Activated B cell treated with CpG ODN at 0.5 μM for 24 hours (primary cell): ENCODE data around the gene MCOLN2. TPM values are rescaled to one million over a fixed set of nuclear protein-coding genes. Genes with fewer than 3 reads are reported as not detected.

Source experiments
- ATAC-seq: fragments of 200-7000 bp; cut with Tn5 transposase; one replicate; pipeline ENCODE4 v1.10.0; 2021; ENCODE audit warnings: low read depth, mild to moderate bottlenecking, moderate library complexity
- CTCF ChIA-PET: fragments of 350-600 bp; sonication (Branson Sonifier 250); formaldehyde crosslinking; loops from one replicate; lab custom pipeline; 2021; ENCODE audit warnings: antibody characterized with exemption; lab: Charles Lee
- POLR2A ChIA-PET: fragments of 350-600 bp; sonication (Branson Sonifier 250); formaldehyde crosslinking; loops from one replicate; lab custom pipeline; 2021; ENCODE audit warnings: antibody characterized with exemption; lab: Charles Lee
- DNase-seq: peaks from one replicate; pipeline ENCODE4 v3.0.0; 2022
- H3K27ac Mint-ChIP-seq: one replicate; pipeline ENCODE4 v1.8.0; 2020; ENCODE audit warnings: mixed read lengths
- H3K27me3 Mint-ChIP-seq: one replicate; pipeline ENCODE4 v1.8.0; 2021; ENCODE audit warnings: mixed read lengths
- H3K36me3 Mint-ChIP-seq: one replicate; pipeline ENCODE4 v1.8.0; 2021; ENCODE audit warnings: low read depth, mixed read lengths
- H3K4me1 Mint-ChIP-seq: one replicate; pipeline ENCODE4 v1.8.0; 2021; ENCODE audit warnings: mixed read lengths
- H3K4me3 Mint-ChIP-seq: one replicate; pipeline ENCODE4 v1.8.0; 2020; ENCODE audit warnings: mild to moderate bottlenecking, mixed read lengths
- H3K9me3 Mint-ChIP-seq: one replicate; pipeline ENCODE4 v1.8.0; 2020; ENCODE audit warnings: mixed read lengths
- CTCF ChIP-seq: fragments of 200-600 bp; IDR thresholded peaks from one replicate; pipeline ENCODE4 v1.8.0; 2022; ENCODE audit warnings: antibody characterized with exemption, mild to moderate bottlenecking
- intact Hi-C: fragments of 100-400 bp; cut with micrococcal nuclease; formaldehyde crosslinking; loops from one replicate; pipeline ENCODE4 v1.15.1; 2024
- total RNA-seq: library from RNA; stranded (reverse); gene quantifications from 2 replicates; pipeline ENCODE4 v1.2.3, GENCODE V29; 2022

The MCOLN2 gene
- total RNA-seq, 1 donor from 2014 or later: 80.2 TPM

GRCh38 chr1:84940481-84940880, 56.4 kb downstream of the MCOLN2 start:
- DNase-seq: no peak
- H3K36me3 Mint-ChIP-seq: peaks cover 44% of the 10 kb centered on the region
- peaks cover 12% of the 10 kb centered on the region for H3K4me1 Mint-ChIP-seq
- no peaks in the 10 kb centered on the region for H3K9me3 Mint-ChIP-seq
- no peaks in the 10 kb centered on the region for H3K27me3 Mint-ChIP-seq
- CTCF ChIA-PET: interaction anchor here (8.9 kb wide), 1 partner anchor 85 kb away, joined by 366 read pairs; no protein-coding TSS in a partner anchor
- intact Hi-C loops: loop anchor here (10.0 kb wide), 2 partner anchors 644 to 764 kb away; partner anchors contain the start of genes CCN1 and ZNHIT6
- no peak overlapping the region for H3K4me3 Mint-ChIP-seq
- POLR2A ChIA-PET: no interaction called here
- H3K27ac Mint-ChIP-seq: no peak overlapping the region
- no peak for TF ChIP-seq CTCF
- ATAC-seq: no peak

GRCh38 chr1:84939761-84940160, 57.2 kb downstream of the MCOLN2 start:
- no peak for ATAC-seq
- CTCF ChIA-PET: no interaction called here
- DNase-seq: no peak
- no peak for TF ChIP-seq CTCF
- H3K27me3 Mint-ChIP-seq: no peaks in the 10 kb centered on the region
- intact Hi-C loops: loop anchor here (5.0 to 10.0 kb wide), 4 partner anchors 157 to 765 kb away; partner anchors contain the start of genes CCN1 and ZNHIT6
- no peak overlapping the region for H3K27ac Mint-ChIP-seq
- no peak overlapping the region for H3K4me3 Mint-ChIP-seq
- peaks cover 41% of the 10 kb centered on the region for H3K36me3 Mint-ChIP-seq
- H3K9me3 Mint-ChIP-seq: no peaks in the 10 kb centered on the region
- H3K4me1 Mint-ChIP-seq: peaks cover 5% of the 10 kb centered on the region
- POLR2A ChIA-PET: no interaction called here

- ATAC-seq: no peak
- no peaks in the 10 kb centered on the region for H3K27me3 Mint-ChIP-seq
- H3K4me3 Mint-ChIP-seq: no peak overlapping the region
- intact Hi-C loops: loop anchor here (5.0 kb wide), 2 partner anchors 157 to 317 kb away; no protein-coding TSS in a partner anchor
- TF ChIP-seq CTCF: no peak
- H3K4me1 Mint-ChIP-seq: peaks cover 4% of the 10 kb centered on the region
- no peak overlapping the region for H3K27ac Mint-ChIP-seq
- peaks cover 41% of the 10 kb centered on the region for H3K36me3 Mint-ChIP-seq
- CTCF ChIA-PET: interaction anchor here (1.6 to 2.0 kb wide), 2 partner anchors 10 to 88 kb away, joined by 5 to 12 read pairs; no protein-coding TSS in a partner anchor
- POLR2A ChIA-PET: no interaction called here
- no peaks in the 10 kb centered on the region for H3K9me3 Mint-ChIP-seq
- DNase-seq: no peak
Measured at GRCh38 chr1:84939151-84939550, 57.8 kb downstream of the MCOLN2 start.

GRCh38 chr1:84936116-84936810, 60.6 kb downstream of the MCOLN2 start:
- H3K4me3 Mint-ChIP-seq: no peak overlapping the region
- CTCF ChIA-PET: interaction anchor here (1.0 to 3.7 kb wide), 14 partner anchors 9 to 318 kb away, joined by 3 to 26 read pairs (median 4); no protein-coding TSS in a partner anchor
- H3K36me3 Mint-ChIP-seq: peaks cover 44% of the 10 kb centered on the region
- no peak overlapping the region for H3K27ac Mint-ChIP-seq
- peaks cover 4% of the 10 kb centered on the region for H3K4me1 Mint-ChIP-seq
- no peaks in the 10 kb centered on the region for H3K9me3 Mint-ChIP-seq
- no peaks in the 10 kb centered on the region for H3K27me3 Mint-ChIP-seq
- intact Hi-C loops: loop anchor here (1.0 to 5.0 kb wide), 6 partner anchors 154 to 1031 kb away; no protein-coding TSS in a partner anchor
- ATAC-seq (peak; percentile 70), DNase-seq (no peak)
- POLR2A ChIA-PET: no interaction called here
- TF ChIP-seq CTCF: peak; percentile 99

GRCh38 chr1:84933011-84933611, 63.8 kb downstream of the MCOLN2 start:
- Mint-ChIP-seq H3K27me3 (no peaks in the 10 kb centered on the region), H3K4me1 (peaks cover 4% of the 10 kb centered on the region), H3K27ac (no peak overlapping the region), H3K4me3 (no peak overlapping the region), H3K36me3 (peaks cover 38% of the 10 kb centered on the region), H3K9me3 (no peaks in the 10 kb centered on the region)
- CTCF ChIA-PET: no interaction called here
- intact Hi-C loops: no loop called here
- DNase-seq (no peak), ATAC-seq (no peak)
- TF ChIP-seq CTCF: no peak
- POLR2A ChIA-PET: no interaction called here
